HG03280 (cell line): ENCODE measurements around the gene LRRC25.

ENCODE experiments used
- ATAC-seq: cut with Tn5 transposase; IDR thresholded peaks from one replicate; pipeline ENCODE4 v1.9.1; 2021; ENCODE audit warnings: mild to moderate bottlenecking, moderate library complexity; ENCODE audit not compliant: unreplicated experiment

Gene LRRC25

GRCh38 chr19:18425515-18426415 is 28.3 kb upstream of the LRRC25 start:
- no peak for ATAC-seq

DNA sequence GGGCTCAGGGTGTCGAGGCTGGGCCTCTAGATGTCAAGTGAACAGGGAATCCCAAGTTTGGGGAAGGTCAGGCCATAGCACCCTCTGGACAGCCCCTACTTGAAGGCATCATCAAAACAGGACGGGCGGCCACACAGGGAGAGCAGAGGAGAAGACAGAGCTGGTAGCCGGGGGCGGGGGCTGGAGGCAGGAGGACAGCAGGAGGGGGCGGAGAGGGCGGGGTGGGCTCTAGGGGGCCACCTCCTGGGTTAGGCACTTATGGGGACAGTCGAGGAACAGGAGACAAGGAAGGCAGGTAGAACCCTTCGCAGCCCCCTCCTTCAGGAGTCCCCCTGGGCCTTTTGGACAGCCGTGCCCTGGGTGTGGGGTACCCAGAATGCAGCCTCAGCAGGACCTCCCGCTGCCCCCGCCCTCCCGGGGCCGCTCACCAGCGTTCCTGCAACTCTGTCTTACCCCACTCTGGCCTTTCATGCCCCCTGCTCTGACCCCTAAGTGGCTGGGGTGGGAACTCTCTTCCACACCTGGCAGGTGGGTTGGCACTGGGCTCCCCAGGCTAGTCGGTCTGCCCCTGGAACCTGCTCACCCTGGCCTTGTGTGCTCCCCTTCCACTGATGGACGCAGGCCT is 27.6 kb upstream of the LRRC25 start:
- no peak for ATAC-seq

- ATAC-seq, result no peak
These were observed 26.9 kb upstream of the LRRC25 start for GRCh38 chr19:18424122-18424889.

DNA sequence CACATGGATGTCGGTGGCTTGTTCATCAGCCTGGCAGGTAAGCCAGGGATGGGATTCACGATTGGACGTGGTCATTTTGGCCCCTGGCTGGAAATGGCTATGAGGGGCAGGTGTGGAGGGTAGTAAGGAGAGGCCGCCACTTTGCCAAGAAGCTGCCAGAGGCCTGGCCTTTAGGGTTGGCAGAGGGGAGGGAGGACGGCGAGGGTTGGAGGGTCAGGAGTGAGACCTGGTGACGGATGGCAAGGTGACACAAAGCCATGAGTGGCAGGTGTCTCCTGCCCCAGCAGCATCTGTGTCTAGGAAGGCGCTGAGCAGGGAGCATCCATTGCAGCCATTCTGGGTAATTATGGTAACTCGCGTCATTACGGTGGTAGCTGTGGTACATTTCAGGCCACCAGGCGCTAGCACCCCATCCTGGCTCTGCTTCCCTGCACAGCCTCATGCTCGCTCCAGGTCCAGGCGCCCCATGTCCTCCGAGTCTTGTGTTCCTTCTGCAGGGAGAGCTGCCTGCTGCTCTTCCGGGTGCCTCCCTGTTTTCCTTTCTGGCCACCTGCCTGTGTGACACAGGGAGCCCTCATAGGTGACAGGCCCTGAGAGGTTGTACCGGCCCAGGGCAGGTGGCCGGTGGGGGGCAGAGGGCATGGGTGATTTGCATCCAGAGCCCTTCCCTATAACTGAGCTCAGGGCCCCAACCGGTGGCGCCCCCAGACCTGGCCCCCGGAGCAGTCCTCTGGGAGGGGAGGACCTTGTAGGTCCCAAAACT is 26.0 kb upstream of the LRRC25 start:
- ATAC-seq, result no peak

DNA sequence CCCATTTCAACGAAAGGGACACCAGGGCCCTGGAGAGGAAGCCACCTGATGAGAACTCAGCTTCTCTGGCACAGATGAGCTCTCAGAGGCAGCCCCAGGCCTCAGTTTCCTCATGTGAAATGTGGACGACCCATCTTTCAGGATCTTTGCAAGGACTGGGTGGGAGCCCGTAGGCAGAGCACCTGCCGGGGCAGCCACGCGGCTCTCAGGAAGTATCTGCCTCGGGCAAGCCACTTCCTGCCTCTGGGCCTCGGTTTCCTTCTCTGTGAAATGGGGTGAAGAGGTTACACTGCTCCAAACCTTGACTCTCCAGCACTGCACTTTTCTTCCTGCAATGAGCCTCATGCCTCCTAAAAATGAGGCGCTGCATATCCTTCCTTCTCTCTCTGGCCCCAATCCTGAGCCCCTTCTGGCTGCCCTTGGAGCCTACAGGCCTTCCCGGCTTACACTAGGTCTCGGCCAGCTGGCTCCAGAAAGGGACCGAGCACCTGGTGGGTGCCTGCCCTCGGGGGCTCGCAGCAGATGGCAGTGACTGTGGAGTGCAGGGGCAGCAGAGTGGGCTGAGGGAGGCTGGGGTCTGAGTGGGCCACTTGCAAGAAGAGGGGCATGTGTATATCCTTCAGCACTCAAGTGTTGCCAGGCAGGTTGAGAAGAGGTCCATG is 25.2 kb upstream of the LRRC25 start:
- ATAC-seq, result no peak

DNA sequence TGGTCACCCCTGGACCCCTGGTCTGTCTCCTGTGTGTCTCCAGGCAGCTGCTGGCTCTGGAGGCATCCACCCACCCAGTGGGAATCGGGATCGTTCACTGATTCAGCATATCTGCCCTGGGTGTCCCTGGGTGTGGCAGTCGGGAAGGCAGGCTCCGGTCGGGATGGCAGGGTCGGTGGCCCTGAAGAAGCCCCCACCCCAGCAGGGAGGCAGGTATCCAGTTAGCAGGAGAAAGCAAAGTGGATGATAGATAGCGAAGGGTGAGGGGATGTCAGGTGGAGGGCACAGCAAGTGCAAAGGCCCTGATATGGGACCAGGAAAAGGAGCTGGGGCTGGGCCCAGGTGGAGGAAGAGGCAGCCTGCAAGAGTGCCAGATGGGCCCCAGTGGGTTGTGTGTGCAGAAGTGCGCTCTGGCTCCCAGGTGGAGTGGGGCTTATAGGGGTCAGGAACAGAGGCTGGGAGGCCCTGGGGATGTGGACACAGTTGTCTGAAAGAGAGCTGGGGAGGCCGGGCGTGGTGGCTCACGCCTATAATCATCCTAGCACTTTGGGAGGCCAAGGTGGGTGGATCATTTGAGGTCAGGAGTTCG is 24.0 kb upstream of the LRRC25 start:
- ATAC-seq, result no peak

DNA sequence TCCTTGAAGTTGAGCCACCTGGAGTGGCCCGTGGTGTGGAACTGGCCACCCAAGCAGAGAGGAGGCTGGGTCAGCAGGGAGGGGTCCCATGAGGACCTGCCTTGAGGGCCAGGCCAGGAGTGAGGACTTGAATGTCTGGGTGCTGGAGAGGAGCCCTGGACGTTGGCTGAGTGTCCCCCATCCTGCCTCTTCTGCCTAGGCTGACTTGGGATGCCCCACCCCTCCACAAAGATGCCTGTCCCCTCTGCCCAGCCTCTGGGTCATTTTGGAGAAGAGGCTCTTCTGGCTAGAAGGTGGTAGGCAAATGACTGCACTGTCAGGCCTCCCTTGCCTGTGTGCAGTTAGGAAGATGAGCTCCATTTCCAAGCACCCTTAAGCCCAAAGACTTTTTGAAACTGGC is 23.5 kb upstream of the LRRC25 start:
- ATAC-seq, result no peak

GRCh38 chr19:18419699-18420460 is 22.5 kb upstream of the LRRC25 start:
- ATAC-seq, result peak; percentile 18

DNA sequence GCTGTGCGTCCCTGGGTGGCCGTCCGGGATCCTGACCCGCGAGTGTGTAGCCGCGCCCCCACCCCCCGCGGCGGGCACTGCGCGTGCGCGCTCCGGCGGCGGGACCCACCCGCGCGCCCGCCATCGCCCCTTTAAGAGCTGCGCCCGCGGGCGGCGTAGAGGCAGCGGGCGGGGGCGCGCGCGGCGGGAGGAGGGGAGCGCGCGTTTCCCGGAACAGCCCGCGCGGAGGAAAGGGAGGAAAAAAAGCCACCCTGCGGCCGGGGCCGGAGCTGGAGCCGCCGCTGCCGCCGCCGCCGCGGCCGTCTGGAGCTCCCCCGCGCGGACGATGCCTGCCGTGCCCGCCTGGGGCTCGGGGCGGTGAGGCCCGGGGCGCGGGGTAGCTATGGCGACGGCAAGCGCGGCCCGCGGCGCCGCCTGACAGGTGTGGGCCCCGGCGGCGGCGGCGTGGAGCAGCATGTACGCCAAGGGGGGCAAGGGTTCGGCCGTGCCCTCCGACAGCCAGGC is 21.8 kb upstream of the LRRC25 start, which contains the start of gene SSBP4:
SSBP4 (plus strand) TSS at position 204 of the 504 bp plus-strand sequence; CDS start at position 455, 251 bp downstream.
- peak; percentile 44 for ATAC-seq

GRCh38 chr19:18418483-18419194 is 21.2 kb upstream of the LRRC25 start:
- no peak for ATAC-seq

DNA sequence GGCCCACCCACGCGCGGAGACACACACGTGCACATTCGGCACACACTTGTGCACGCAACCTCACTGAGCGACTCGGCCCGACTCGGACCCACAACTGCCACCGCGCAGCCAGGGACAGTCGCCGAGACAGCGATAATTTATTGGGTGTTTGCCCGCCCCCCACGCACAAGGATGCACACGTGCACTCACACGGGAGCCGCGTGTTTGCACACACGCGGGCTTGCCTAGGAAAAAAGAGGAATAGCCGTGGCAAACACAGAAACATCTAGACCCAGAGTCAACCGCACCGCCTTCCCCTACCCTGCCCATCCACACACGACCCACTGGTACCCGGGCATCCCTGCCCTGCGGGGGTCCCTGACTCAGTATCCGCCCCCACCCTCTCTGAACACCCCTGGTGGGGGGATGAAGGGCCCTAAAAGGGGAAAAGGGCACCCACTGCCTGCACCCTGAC is 20.6 kb upstream of the LRRC25 start:
- ATAC-seq, result no peak

GRCh38 chr19:18417250-18418028 is 20.0 kb upstream of the LRRC25 start:
- ATAC-seq, result no peak

GRCh38 chr19:18416778-18417249 is 19.4 kb upstream of the LRRC25 start:
- no peak for ATAC-seq

GRCh38 chr19:18415178-18415867 is 17.9 kb upstream of the LRRC25 start:
- no peak for ATAC-seq

DNA sequence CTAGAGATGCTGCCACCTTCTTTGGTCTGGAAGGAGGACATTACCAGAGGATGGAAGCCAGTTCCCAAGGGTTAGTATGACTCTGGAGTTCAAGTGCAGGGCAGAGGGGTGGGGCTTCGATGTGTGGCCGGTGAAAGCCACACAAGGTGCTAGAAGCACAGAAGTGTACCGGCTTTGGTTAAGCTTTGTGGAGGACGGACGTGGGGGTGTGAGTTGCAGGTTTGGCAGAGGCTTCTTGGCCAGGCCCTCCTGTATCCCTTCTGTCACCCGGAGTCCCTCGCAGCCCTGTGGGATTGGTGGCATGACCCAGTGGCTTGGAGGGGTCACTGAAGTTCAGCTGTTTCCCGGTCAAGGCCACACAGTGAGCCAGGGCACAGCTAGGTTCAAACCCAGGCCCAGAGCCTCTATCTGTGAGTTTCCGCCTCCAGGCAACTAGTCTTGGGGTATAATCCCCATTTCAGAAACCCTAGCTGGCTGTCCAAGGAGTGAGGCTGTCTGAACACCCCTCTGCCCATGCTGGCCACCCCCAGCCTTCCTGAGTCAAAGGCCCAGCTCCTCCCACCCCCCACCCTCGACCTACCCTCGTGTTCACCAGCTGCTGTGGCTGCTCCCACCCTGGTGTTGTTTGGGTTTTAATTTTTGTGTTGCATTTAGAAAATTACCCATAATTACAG is 17.2 kb upstream of the LRRC25 start:
- no peak for ATAC-seq

- no peak for ATAC-seq
These were observed 15.3 kb upstream of the LRRC25 start for GRCh38 chr19:18412610-18413239.
